H1 (cell line): ENCODE data around the gene SLC31A2. TPM values are rescaled to one million over a fixed set of nuclear protein-coding genes. Genes with fewer than 3 reads are reported as not detected.

Source experiments
- BACH1 ChIP-seq: IDR thresholded peaks from 2 replicates; pipeline ENCODE4 v1.6.1; 2012; ENCODE audit warnings: low read length, improper control_type of control experiment
- CTCF ChIP-seq, 3 experiments: IDR thresholded peaks; 1 replicate in 2 of 3; 2 replicates in 1 of 3; pipeline versions ENCODE4 v1.5.1 to v1.6.1; 2011; ENCODE audit warnings: low read length in 3 of 3, mild to moderate bottlenecking in 3 of 3, inconsistent platforms in 2 of 3, low read depth in 1 of 3, moderate library complexity in 1 of 3; ENCODE audit not compliant: insufficient read depth in 1 of 3; ENCODE audit errors: control extremely low read depth in 1 of 3
- SRF ChIP-seq: IDR thresholded peaks from 2 replicates; pipeline ENCODE4 v1.6.1; 2011; ENCODE audit warnings: mild to moderate bottlenecking, low read depth, low read length, moderate library complexity
- polyA plus RNA-seq, 7 experiments: library from polyadenylated mRNA; depleted of rRNA in 3 of 7; stranded (reverse) in 5 of 7; unstranded in 2 of 7; fragments of >200 nt in 5 of 7; fragments of 200-250 nt in 2 of 7; gene quantifications; 1 replicate in 5 of 7; 2 replicates in 1 of 7; 4 replicates in 1 of 7; pipeline versions ENCODE4 v1.2.1 to v1.2.3, GENCODE V29; 2011 to 2013; ENCODE audit warnings: missing spikeins in 2 of 7, mixed read lengths in 2 of 7
- total RNA-seq: library from RNA; stranded (reverse); fragmentation: NEBNext Ultra II Directional; extraction: Animal tissue kit (Norgen Biotek cat#: 25700); gene quantifications from 2 replicates; pipeline ENCODE4 v1.2.1, GENCODE V29; 2021

SLC31A2 gene
- total and polyA plus RNA-seq, 2 of the 8 experiments (the other 6 are each of a cell fraction or from before 2014, with no cell fraction given): 2.0 to 2.9 TPM

GRCh38 chr9:113199683-113200329 lies 49.0 kb downstream of the SLC31A2 start (continued):
- TF ChIP-seq BACH1: no peak
- no peak for TF ChIP-seq SRF
- no peak for TF ChIP-seq CTCF (IDR thresholded peaks at IDR 0.05; ENCODE audit: control extremely low read depth in 1 of 3, insufficient read depth in 1 of 3, low read depth in 1 of 3, low read length in 3 of 3)
